Transverse colon (tissue), 4 donors: ENCODE data around the gene CD226. TPM values are rescaled to one million over a fixed set of nuclear protein-coding genes. Genes with fewer than 3 reads are reported as not detected.
"Not testable (repeated sequence)": the region's sequence is repeated elsewhere in the genome, so short reads cannot be mapped to it uniquely, and the experiment has no call there.

Experiments used
- DNase-seq: peaks from one replicate; pipeline ENCODE4 v3.0.0-alpha.2; 2019
- H3K27ac ChIP-seq, 4 donors: fragments of 200-600 bp; sonication (generic); 2 replicates each; pipeline ENCODE4 v1.5.1; 2016 to 2018; ENCODE audit warnings: inconsistent platforms in 4 of 4
- H3K27me3 ChIP-seq: fragments of 200-600 bp; sonication (generic); 2 replicates; pipeline ENCODE4 v1.5.1; 2017; ENCODE audit warnings: inconsistent platforms
- H3K36me3 ChIP-seq, 4 donors: fragments of 200-600 bp; sonication (generic); 2 replicates each; pipeline ENCODE4 v1.5.1; 2017 to 2019; ENCODE audit warnings: inconsistent platforms in 4 of 4
- H3K4me1 ChIP-seq, 4 donors: fragments of 200-600 bp; sonication (generic); 2 replicates each; pipeline ENCODE4 v1.5.1; 2017 to 2020; ENCODE audit warnings: inconsistent platforms in 4 of 4
- H3K4me3 ChIP-seq, 4 donors: fragments of 200-600 bp; sonication (generic); 1 replicate in 1 of 4; 2 replicates in 3 of 4; pipeline versions ENCODE4 v1.5.1 to v1.6.1; 2017 to 2019; ENCODE audit warnings: inconsistent platforms in 4 of 4
- H3K9me3 ChIP-seq, 2 donors: fragments of 200-600 bp; sonication (generic); 2 replicates each; pipeline ENCODE4 v1.5.1; 2017 to 2019; ENCODE audit warnings: inconsistent platforms in 2 of 2
- CTCF ChIP-seq, 5 experiments: fragments of 200-600 bp in 3 of 5; fragments of 450-650 bp in 2 of 5; sonication (generic) in 3 of 5; IDR thresholded peaks; 1 replicate in 2 of 5; 2 replicates in 3 of 5; pipeline ENCODE4 v1.5.1; 2016 to 2017; ENCODE audit warnings: antibody characterized with exemption in 5 of 5, inconsistent platforms in 3 of 5, mild to moderate bottlenecking in 2 of 5, moderate library complexity in 1 of 5
- EP300 ChIP-seq: sonication (generic); formaldehyde crosslinking; IDR thresholded peaks from one replicate; pipeline ENCODE4 v1.6.1; 2017; ENCODE audit warnings: antibody characterized with exemption, low read depth
- POLR2A ChIP-seq: fragments of 450-650 bp; IDR thresholded peaks from one replicate; pipeline ENCODE4 v1.6.1; 2016; ENCODE audit warnings: antibody characterized with exemption, mild to moderate bottlenecking, moderate library complexity
- POLR2AphosphoS5 ChIP-seq, 3 donors: sonication (generic); formaldehyde crosslinking; IDR thresholded peaks; one replicate each; pipeline ENCODE4 v1.6.1; 2016; ENCODE audit warnings: antibody characterized with exemption in 3 of 3
- WGBS, 2 donors: methylation state at CpG; one replicate each; pipeline ENCODE4 v1.1.5; 2018; ENCODE audit warnings: low coverage in 1 of 2; 5-methylcytosine and 5-hydroxymethylcytosine counted together
- in situ Hi-C, 4 donors: fragments of 200-750 bp; cut with MboI; loops; one replicate each; pipeline versions ENCODE4 v1.15.0 to v1.15.1; 2017; ENCODE audit warnings: low sequenced_read_pairs in 3 of 4, low pct_ligation_motif_present in 1 of 4, low pct_unique_long_range_greater_than_20kb in 1 of 4
- intact Hi-C: fragments of 100-400 bp; cut with DNase I; formaldehyde crosslinking; loops from one replicate; pipeline ENCODE4 v1.15.1; 2023; ENCODE audit warnings: low total_unique reads
- total RNA-seq, 4 donors: library from RNA; depleted of rRNA; stranded (reverse); fragments of >200 nt; gene quantifications; one replicate each; pipeline ENCODE4 v1.1.0, GENCODE V29; 2016

CD226 gene
- total RNA-seq, 4 donors from 2014 or later, result 0.96 to 16.8 (median 4.0) TPM

GRCh38 chr18:69883781-69884180 is 63.9 kb downstream of the CD226 start:
- no peaks in the 10 kb centered on the region for H3K9me3 ChIP-seq
- H3K36me3 ChIP-seq, result no peaks in the 10 kb centered on the region
- peak overlapping the region in 1 of 4 donors; percentile 49 for H3K27ac ChIP-seq
- intact Hi-C loops (no loop called here), in situ Hi-C loops (no loop called here)
- DNase-seq, result no peak
- WGBS, 2 donors, result 20 to 39% methylated on average over 2 to 3 of the region's 3 CpGs
- no peak overlapping the region for H3K4me3 ChIP-seq
- TF ChIP-seq POLR2AphosphoS5 (IDR thresholded peaks at IDR 0.05) (peak in 2 of 3 donors; percentile 31 to 36), POLR2A (no peak), EP300 (no peak), CTCF (IDR thresholded peaks at IDR 0.05) (no peak)
- no peaks in the 10 kb centered on the region for H3K27me3 ChIP-seq
- H3K4me1 ChIP-seq, result peaks cover 0 to 7% (median 0%) of the 10 kb centered on the region in 4 donors

- intact Hi-C loops (no loop called here), in situ Hi-C loops (no loop called here)
- H3K4me1 ChIP-seq, result peaks cover 0 to 7% (median 0%) of the 10 kb centered on the region in 4 donors
- WGBS, 2 donors, result 61 to 67% methylated on average over 6 of the region's 6 CpGs
- no peaks in the 10 kb centered on the region for H3K36me3 ChIP-seq
- H3K27me3 ChIP-seq, result no peaks in the 10 kb centered on the region
- H3K4me3 ChIP-seq, result no peak overlapping the region
- TF ChIP-seq POLR2AphosphoS5 (IDR thresholded peaks at IDR 0.05) (no peak), POLR2A (no peak), EP300 (no peak), CTCF (IDR thresholded peaks at IDR 0.05) (no peak)
- peak overlapping the region in 1 of 4 donors; percentile 49 for H3K27ac ChIP-seq
- H3K9me3 ChIP-seq, result no peaks in the 10 kb centered on the region
- DNase-seq, result no peak
These were observed 64.6 kb downstream of the CD226 start for GRCh38 chr18:69882965-69883668.

DNA sequence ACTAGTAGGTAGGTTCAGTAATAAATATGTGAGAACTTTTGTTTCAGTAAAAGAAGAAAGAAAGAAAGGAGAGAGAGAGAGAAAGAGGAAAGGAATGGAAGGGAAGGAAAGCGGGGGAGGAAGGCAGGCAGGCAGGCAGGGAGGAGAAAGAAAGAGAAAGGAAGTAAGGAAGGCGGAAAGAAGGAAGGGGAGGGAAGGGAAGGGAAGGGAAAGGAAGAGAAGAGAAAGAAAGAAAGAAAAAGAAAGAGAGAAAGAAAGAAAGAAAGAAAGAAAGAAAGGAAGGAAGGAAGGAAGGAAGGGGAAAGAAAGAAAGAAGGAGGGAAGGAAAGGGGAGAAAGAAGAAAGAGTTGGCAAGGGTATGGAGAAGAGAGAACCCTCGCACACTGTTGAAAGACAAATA is 67.6 kb downstream of the CD226 start:
- no peak overlapping the region for H3K27ac ChIP-seq
- H3K4me3 ChIP-seq, result no peak overlapping the region
- H3K9me3 ChIP-seq, result no peaks in the 10 kb centered on the region
- in situ Hi-C loops (no loop called here), intact Hi-C loops (no loop called here)
- whole genome bisulfite sequencing, 2 donors, result 93 to 100% methylated on average over 1 to 3 of the region's 3 CpGs
- H3K27me3 ChIP-seq, result no peaks in the 10 kb centered on the region
- TF ChIP-seq EP300 (no peak), CTCF (IDR thresholded peaks at IDR 0.05) (no peak), POLR2AphosphoS5 (IDR thresholded peaks at IDR 0.05) (no peak), POLR2A (no peak)
- no peak for DNase-seq
- H3K4me1 ChIP-seq, result peaks cover 0 to 7% (median 0%) of the 10 kb centered on the region in 4 donors
- H3K36me3 ChIP-seq, result no peaks in the 10 kb centered on the region

- intact Hi-C loops, H3K4me1 ChIP-seq: not testable (repeated sequence)
These were observed 68.6 kb downstream of the CD226 start for GRCh38 chr18:69879051-69879450.

More at GRCh38 chr18:69879051-69879450, 68.6 kb downstream of the CD226 start:
- H3K4me3 ChIP-seq, H3K9me3 ChIP-seq, H3K27ac ChIP-seq, DNase-seq, H3K36me3 ChIP-seq, in situ Hi-C loops, H3K27me3 ChIP-seq: not testable (repeated sequence)
- 79 to 83% methylated on average over 3 of the region's 3 CpGs for WGBS, 2 donors
